ENCODE results near the gene CYP17A1. TPM values are rescaled to one million over a fixed set of nuclear protein-coding genes. Genes with fewer than 3 reads are reported as not detected.
A peak's percentile ranks its signal among the peaks of the same experiment; 100 is the strongest.

The CYP17A1 gene
- polyA plus RNA-seq, 3 donors = 0.34 to 2.4 (median 0.46) TPM

DNA sequence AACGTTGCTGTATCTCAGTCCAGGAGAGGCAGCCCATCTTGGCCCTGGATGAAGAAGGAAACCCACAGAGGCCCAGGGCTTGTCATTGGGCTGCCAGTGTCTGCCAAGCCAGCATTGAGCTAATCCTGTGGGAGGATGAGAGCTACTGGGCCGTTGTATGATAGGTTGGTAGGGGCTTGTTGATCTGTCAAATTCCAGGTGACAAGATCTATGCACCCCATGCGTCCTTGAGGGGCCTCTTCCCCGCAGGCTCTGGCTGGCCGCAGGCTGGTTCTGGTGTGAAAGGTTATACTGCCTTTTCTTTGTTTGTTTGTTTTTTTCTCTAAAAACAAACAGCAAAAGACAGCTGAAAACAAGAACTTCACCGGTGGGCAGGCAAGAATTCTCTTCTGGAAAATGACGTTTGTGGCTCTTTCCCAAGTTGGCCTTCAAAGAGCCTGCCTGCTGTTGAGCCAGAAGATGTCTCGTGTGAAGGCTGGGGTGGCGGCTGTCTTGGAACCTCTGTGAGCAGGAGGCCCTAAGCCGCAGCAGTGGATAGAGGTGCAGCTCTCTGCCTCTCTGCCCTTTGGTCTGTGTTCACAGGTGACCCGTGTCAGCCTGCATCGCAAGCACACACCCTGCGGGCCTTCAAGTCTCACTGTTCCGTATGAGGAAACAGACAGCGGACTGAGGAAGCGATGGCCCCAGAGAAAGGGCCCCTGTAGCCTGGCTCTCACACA is 23.3 kb downstream of the CYP17A1 start:
- WGBS, 3 donors = 69 to 78% (median 74%) methylated on average over 16 of the region's 16 CpGs

DNA sequence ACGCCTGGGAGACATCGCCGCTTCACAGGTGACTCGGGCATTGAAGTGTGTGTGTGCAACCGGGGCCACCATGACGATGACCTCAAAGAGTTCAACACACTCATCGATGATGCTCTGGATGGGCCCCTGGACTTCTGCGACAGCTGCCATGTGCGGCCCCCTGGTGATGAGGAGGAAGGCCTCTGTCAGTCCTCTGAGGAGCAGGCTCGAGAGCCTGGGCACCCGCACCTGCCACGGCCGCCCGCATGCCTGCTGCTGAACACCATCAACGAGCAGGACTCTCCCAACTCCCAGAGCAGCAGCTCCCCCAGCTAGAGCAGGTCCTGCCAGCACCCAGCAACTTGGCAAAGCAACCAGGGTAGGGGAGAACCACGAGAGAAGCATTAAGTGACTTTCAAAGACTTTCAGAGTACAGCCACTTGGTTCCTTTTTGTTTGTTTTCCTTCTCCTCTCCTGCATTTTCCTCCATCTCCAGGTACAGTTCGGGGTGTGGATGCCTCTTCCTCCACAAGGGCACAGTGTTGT is 24.1 kb downstream of the CYP17A1 start:
- 85 to 94% (median 87%) methylated on average over 17 of the region's 17 CpGs for WGBS, 3 donors
- H3K27ac ChIP-seq (ENCODE audit: low read depth, low read length) = no peak overlapping the region

More for the DNA sequence above, 23.3 kb downstream of the CYP17A1 start:
- H3K27ac ChIP-seq (ENCODE audit: low read depth, low read length) = no peak overlapping the region

DNA sequence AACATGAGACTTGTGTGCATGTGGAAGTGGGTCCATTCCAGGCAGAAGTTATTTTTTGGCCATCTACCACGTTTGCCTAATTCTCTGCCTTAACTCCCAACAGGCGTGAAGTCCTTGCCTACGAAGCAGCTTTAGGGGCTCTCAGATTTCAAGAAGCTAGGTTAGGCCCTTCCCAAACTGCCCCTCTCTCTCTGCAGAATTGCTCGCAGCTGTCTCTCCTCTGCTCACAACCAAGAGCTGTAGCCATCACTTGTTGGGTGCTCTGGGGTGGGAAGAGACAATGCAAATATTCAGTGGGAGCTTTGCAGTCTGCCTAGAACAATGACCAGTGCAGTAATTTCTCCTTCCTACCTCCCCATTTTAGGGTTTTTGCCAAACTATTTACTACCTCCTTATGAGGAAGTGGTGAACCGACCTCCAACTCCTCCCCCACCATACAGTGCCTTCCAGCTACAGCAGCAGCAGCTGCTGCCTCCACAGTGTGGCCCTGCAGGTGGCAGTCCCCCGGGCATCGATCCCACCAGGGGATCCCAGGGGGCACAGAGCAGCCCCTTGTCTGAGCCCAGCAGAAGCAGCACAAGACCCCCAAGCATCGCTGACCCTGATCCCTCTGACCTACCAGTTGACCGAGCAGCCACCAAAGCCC is 24.9 kb downstream of the CYP17A1 start:
- WGBS, 3 donors = 58 to 87% (median 64%) methylated on average over 9 of the region's 9 CpGs
- no peak overlapping the region for H3K27ac ChIP-seq (ENCODE audit: low read depth, low read length)

- H3K27ac ChIP-seq (ENCODE audit: low read depth, low read length) = no peak overlapping the region
- WGBS, 3 donors = 95 to 98% (median 96%) methylated on average over 3 of the region's 3 CpGs
Measured at GRCh38 chr10:102811346-102811745, 25.9 kb downstream of the CYP17A1 start.

- H3K27ac ChIP-seq (ENCODE audit: low read depth, low read length) = no peak overlapping the region
- 65 to 86% (median 66%) methylated on average over 4 of the region's 4 CpGs for WGBS, 3 donors
Measured at GRCh38 chr10:102808380-102808779, 28.8 kb downstream of the CYP17A1 start.

DNA sequence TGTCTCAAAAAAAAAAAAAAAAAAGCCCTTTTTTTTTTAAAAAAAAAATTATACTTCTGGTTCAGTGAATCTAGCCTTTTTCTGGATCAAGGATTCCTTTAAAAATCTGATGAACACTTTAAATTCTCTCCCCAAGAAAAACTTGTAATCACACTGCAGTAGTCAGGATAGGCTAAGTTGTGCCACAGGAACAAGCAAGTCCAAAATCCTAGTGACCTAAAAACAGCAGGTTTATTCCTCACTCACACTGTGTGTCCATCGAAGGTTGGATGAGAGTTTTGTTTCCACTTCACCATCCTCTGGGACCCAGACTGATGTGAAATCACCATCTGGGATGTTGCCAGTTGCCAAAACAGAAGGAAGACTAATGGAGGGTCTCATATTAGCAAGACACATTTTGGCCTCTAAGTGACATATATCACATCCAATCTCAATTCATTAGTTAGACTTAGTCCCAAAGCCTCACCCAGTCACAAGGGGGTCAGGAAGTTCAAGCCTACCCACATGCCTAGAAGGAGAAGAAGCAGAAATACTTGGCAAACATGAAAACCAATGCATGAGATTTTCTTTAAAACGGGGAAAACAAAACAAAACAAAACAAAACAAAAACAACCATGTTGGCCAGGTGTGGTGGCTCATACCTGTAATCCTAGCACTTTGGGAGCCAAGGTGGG is 32.7 kb downstream of the CYP17A1 start:
- WGBS, 3 donors = 62 to 83% (median 71%) methylated on average over 2 of the region's 2 CpGs

DNA sequence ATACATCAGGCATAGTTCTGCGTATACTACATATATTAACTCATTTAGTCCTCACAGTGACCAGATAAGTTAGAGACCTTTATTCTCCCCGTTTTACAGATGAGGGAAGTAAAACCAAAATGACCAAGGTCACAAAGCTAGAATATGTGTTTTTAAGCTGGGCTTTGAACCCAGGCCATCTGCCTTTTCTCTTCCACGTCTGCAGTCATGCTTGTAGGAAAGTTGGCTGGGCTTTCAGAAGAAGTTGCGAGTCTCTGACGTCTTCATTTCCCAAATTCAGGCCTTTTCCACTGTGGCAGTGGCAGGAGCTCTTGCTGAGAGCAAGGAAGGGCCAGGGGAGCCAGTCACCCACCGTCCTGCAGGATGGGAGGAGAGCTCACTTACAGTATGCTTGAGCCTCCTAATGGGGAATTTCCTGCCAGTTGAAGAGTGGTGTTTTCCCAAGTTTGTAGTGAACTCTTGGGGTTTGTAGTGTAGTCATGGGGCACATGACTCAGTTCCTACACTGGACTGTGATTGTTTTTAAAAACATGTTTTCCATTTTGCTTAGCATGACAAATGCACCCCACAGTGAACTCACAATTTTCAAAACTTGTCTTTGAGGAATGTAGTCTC is 34.2 kb downstream of the CYP17A1 start:
- no peak overlapping the region for H3K27ac ChIP-seq (ENCODE audit: low read depth, low read length)
- 39 to 69% (median 46%) methylated on average over 6 of the region's 6 CpGs for WGBS, 3 donors

More for the DNA sequence above, 32.7 kb downstream of the CYP17A1 start:
- no peak overlapping the region for H3K27ac ChIP-seq (ENCODE audit: low read depth, low read length)

DNA sequence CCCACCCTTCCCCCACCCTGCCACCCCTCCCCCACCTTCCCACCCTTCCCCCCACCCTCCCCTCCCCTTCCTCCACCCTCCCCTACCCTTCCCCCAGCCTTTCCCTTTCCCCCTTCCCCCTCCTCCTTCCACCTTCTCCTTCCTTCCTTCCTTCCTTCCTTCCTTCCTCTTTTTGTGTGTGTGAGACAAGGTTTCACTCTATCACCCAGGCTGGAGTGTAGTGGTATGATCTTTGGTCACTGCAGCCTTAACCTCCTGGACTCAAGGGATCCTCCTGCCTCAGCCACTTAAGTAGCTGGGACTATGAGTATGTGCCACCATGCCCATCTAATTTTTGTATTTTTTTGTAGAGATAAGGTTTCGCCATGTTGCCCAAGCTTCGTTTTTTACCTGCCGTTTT is 35.2 kb downstream of the CYP17A1 start:
- peak overlapping the region; percentile 24 for H3K27ac ChIP-seq (ENCODE audit: low read depth, low read length)
- WGBS, 3 donors = 42 to 72% (median 58%) methylated on average over 3 of the region's 3 CpGs

DNA sequence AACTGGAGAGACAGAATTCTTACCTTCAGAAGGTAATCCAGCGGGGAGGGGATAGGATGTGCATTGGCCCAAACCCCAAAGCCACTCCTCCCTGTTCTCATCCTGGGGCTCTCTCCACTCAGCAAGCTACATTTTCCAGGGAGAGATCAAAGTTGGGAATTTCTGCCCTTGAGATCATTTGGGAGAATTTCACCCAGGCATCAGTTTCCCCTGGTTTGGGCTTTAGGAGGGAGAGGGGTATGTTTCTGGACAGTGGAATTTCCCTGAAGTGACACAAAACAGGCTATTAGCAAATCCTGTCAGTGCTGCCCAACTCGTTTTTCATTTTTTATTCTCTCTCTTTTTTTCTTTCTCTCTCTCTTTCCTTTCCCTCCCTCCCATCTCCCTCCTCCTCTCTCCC is 35.7 kb downstream of the CYP17A1 start:
- H3K27ac ChIP-seq (ENCODE audit: low read depth, low read length) = peak overlapping the region; percentile 6
- WGBS, 3 donors = 36 to 57% (median 44%) methylated on average over 2 of the region's 2 CpGs

DNA sequence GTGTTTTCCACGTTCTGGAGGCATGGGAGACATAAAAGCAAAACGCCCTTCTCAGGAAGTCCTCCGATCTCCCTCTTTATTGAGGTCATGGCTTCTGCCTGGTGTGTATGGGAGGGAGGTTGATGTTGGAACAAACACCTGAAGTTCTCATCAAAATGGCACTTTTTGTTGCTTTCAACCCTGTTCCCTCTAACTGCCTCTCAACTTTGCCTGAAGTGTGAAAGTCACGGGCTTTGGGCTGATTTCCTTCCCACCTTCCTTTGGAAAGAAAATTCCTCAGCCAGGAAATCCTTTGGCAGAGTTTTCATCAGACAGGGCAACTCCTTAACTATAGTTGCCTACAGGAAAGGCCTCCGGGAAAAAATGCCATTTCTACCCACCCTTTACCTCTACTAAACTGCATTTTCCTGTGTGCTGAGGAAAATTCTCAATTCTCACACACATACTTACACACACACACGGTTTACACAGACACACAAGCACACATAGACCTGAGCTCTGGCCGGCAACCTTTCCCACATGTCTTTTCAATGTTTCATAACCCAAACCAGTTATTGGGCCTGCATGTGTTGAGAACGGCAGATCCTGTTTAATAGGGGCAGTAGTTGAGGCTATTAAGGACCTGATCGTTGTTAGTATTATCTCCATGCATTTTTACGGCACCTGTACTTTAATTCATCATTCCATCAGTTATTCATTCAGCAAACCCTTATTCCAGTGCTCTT is 36.4 kb downstream of the CYP17A1 start:
- peak overlapping the region; percentile 16 for H3K27ac ChIP-seq (ENCODE audit: low read depth, low read length)
- WGBS, 3 donors = 63 to 78% (median 69%) methylated on average over 10 of the region's 10 CpGs

- H3K27ac ChIP-seq (ENCODE audit: low read depth, low read length) = peak overlapping the region; percentile 16
- WGBS, 3 donors = 54 to 70% (median 64%) methylated on average over 8 of the region's 8 CpGs
Measured at GRCh38 chr10:102799691-102800471, 37.3 kb downstream of the CYP17A1 start.

GRCh38 chr10:102796407-102797176 is 40.6 kb downstream of the CYP17A1 start:
- H3K27ac ChIP-seq (ENCODE audit: low read depth, low read length) = no peak overlapping the region
- WGBS, 3 donors = 19 to 54% (median 20%) methylated on average over 9 of the region's 9 CpGs

GRCh38 chr10:102795453-102796406 is 41.5 kb downstream of the CYP17A1 start:
- WGBS, 3 donors = 57 to 80% (median 65%) methylated on average over 15 of the region's 15 CpGs

DNA sequence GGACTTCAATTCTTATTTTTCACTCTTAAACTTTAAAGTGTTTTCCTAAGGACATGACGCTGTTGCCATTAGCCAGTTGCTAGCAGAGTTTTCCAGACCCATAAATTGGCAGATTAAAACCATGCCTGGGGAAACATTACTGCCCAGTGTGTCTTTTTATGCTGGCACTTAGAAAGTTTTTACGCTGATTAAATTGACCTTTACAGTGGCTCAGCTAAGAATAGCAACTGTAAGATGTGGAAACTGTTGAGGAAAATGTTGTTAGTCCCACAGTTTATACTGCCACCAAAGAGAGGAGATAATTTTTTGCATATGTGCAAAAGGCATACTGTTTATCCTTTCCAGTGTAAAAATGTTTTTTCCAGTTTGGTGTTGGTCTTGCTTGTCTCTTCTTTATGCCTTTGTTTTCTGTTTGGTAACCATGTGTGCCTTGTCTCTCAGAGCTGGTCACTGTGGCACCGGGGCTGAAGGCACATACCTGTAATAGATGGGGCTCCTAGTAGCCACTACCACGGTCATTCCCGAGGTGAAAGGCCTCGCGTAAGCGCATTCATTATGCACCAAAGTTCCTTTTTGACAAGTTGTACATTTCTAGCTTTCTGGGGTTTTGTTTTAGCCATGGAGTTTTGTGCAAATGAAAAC is 45.3 kb downstream of the CYP17A1 start:
- no peak overlapping the region for H3K27ac ChIP-seq (ENCODE audit: low read depth, low read length)
- WGBS, 3 donors = 81 to 86% (median 85%) methylated on average over 8 of the region's 8 CpGs

More at GRCh38 chr10:102795453-102796406, 41.5 kb downstream of the CYP17A1 start:
- no peak overlapping the region for H3K27ac ChIP-seq (ENCODE audit: low read depth, low read length)

DNA sequence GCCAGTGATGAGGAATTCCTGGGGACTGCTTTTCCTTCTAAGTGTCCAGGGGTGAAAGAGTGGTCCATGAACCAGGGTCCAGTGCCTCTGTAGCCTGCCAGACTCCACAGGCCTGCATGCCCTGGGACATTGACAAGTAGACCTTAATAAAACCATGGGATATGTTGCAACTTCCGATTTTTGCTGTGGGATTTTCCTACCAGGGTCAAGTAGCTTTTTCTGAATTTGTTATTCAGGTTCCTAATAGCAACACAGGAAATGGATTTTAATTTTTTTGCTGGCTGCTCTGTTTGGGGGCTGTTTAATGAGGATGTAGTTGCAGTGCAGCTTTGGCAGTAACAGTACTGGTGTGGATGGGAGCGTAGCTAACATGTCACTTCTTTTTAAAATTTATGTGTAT is 51.4 kb downstream of the CYP17A1 start:
- H3K27ac ChIP-seq (ENCODE audit: low read depth, low read length) = no peak overlapping the region
- WGBS, 3 donors = 10 to 51% (median 20%) methylated on average over 2 of the region's 2 CpGs

All from adipose tissue (tissue), 3 donors.